K562 (cell line): ENCODE results near the gene CDC42EP3. TPM values are rescaled to one million over a fixed set of nuclear protein-coding genes. Genes with fewer than 3 reads are reported as not detected.

Experiments
- ATAC-seq: fragments of 200-7000 bp; cut with Tn5 transposase; 3 replicates; pipeline ENCODE4 v1.9.1; 2020; ENCODE audit warnings: moderate library complexity
- BruUV-seq: library from RNA; stranded (reverse); fragments of 400-500 nt; replicated peaks from 2 replicates; lab custom pipeline; 2021; lab: Mats Ljungman, UMichigan
- CTCF ChIA-PET: fragments of 300-600 bp; formaldehyde crosslinking; extraction: SDS; loops from one replicate; lab custom pipeline; 2021; ENCODE audit warnings: low intra/inter-chr PET ratio; lab: Yijun Ruan, JAX
- POLR2A ChIA-PET: fragments of 300-600, 350-650 bp; sonication (Branson Sonifier 250); formaldehyde crosslinking; extraction: SDS; loops from one replicate; lab custom pipeline; 2021; ENCODE audit warnings: antibody characterized with exemption, inconsistent platforms; lab: Yijun Ruan, JAX
- DNase-seq, 4 experiments: peaks; one replicate each; pipeline versions ENCODE4 v3.0.0 to v3.0.0-alpha.2; 2011 to 2018; ENCODE audit warnings: low spot score in 3 of 4, mixed read lengths in 3 of 4; ENCODE audit errors: extremely low read depth in 1 of 4
- FAIRE-seq: peaks from 2 replicates; lab custom pipeline; 2011; peaks lifted over from hg19 to GRCh38; lab: Jason Lieb, UNC
- H2AFZ ChIP-seq: 2 replicates; pipeline ENCODE4 v1.6.0; 2011; ENCODE audit warnings: low read depth, low read length, control low read depth, inconsistent platforms
- H3K27ac ChIP-seq: fragments of 200-600 bp; 3 replicates; pipeline ENCODE4 v1.8.0; 2011; ENCODE audit warnings: low read depth, mild to moderate bottlenecking, control low read depth, inconsistent platforms, low read length, moderate library complexity, mixed read lengths; ENCODE audit errors: extremely low read depth
- H3K27me3 ChIP-seq, 2 experiments: fragments of 300-600 bp in 1 of 2; 2 replicates in 1 of 2; 3 replicates in 1 of 2; pipeline versions ENCODE4 v1.6.0 to v1.8.0; 2011; ENCODE audit warnings: inconsistent platforms in 2 of 2, low read length in 2 of 2, mild to moderate bottlenecking in 1 of 2, mixed read lengths in 1 of 2, moderate library complexity in 1 of 2; ENCODE audit not compliant: control insufficient read depth in 2 of 2, insufficient read depth in 2 of 2
- H3K36me3 ChIP-seq: fragments of 300-600 bp; 3 replicates; pipeline ENCODE4 v1.8.0; 2011; ENCODE audit warnings: mild to moderate bottlenecking, low read length, inconsistent platforms; ENCODE audit not compliant: control insufficient read depth, insufficient read depth
- H3K4me1 ChIP-seq, 2 experiments: fragments of 200-600 bp in 1 of 2; replicated peaks in 1 of 2; 2 replicates in 1 of 2; 3 replicates in 1 of 2; pipeline versions ENCODE4 v1.5.1 to v1.8.0; 2011; ENCODE audit warnings: inconsistent platforms in 2 of 2, low read length in 2 of 2, mild to moderate bottlenecking in 1 of 2, mixed read lengths in 1 of 2, moderate library complexity in 1 of 2; ENCODE audit not compliant: control insufficient read depth in 2 of 2, insufficient read depth in 2 of 2
- H3K4me2 ChIP-seq: 2 replicates; pipeline ENCODE4 v1.6.1; 2011; ENCODE audit warnings: low read length, control low read depth, inconsistent platforms, mixed read lengths; ENCODE audit not compliant: insufficient read depth
- H3K4me3 ChIP-seq: fragments of 200-600 bp; sonication (generic), shearing (Covaris generic); 2 replicates; pipeline ENCODE4 v1.5.1; 2016; ENCODE audit warnings: control low read depth, inconsistent platforms
- H3K79me2 ChIP-seq: fragments of 200-600 bp; 3 replicates; pipeline ENCODE4 v1.8.0; 2011; ENCODE audit warnings: low read length, inconsistent platforms; ENCODE audit not compliant: control insufficient read depth, insufficient read depth
- H3K9ac ChIP-seq, 2 experiments: 2 replicates each; pipeline versions ENCODE4 v1.6.0 to v1.6.1; 2011; ENCODE audit warnings: low read depth in 2 of 2, low read length in 2 of 2, control low read depth in 1 of 2, inconsistent platforms in 1 of 2, mild to moderate bottlenecking in 1 of 2, mixed read lengths in 1 of 2; ENCODE audit not compliant: insufficient read depth in 1 of 2
- H3K9me1 ChIP-seq: one replicate; pipeline ENCODE4 v1.6.0; 2011; ENCODE audit warnings: inconsistent platforms, mild to moderate bottlenecking, low read length, moderate library complexity; ENCODE audit not compliant: control insufficient read depth, insufficient read depth
- H3K9me3 ChIP-seq: replicated peaks from 2 replicates; pipeline ENCODE4 v1.5.1; 2011; ENCODE audit warnings: low read depth, low read length, inconsistent platforms; ENCODE audit not compliant: control insufficient read depth, insufficient read depth
- H4K20me1 ChIP-seq: replicated peaks from 2 replicates; pipeline ENCODE4 v1.6.1; 2011; ENCODE audit warnings: low read length, inconsistent platforms, mixed read lengths; ENCODE audit not compliant: control insufficient read depth, insufficient read depth
- ARID1B ChIP-seq: fragments of 450-650 bp; IDR thresholded peaks from 2 replicates; pipeline ENCODE4 v1.6.1; 2016; ENCODE audit warnings: antibody characterized with exemption, mild to moderate bottlenecking, inconsistent platforms
- E2F5 ChIP-seq: sonication (generic); formaldehyde crosslinking; IDR thresholded peaks from 2 replicates; pipeline ENCODE4 v1.8.0; 2022; ENCODE audit warnings: mild to moderate bottlenecking, missing genetic modification reagents
- ELK1 ChIP-seq: sonication (generic); formaldehyde crosslinking; IDR thresholded peaks from 2 replicates; pipeline ENCODE4 v1.8.1; 2022; ENCODE audit warnings: missing genetic modification reagents
- ETV1 ChIP-seq: fragments of 450-650 bp; conservative IDR thresholded peaks from 2 replicates; pipeline ENCODE4 v1.6.1; 2016; ENCODE audit warnings: missing genetic modification characterization, control low read depth, low read depth, missing compliant biosample characterization
- HMGN3 ChIP-seq: IDR thresholded peaks from 2 replicates; pipeline ENCODE4 v1.6.1; 2011; ENCODE audit warnings: borderline replicate concordance, low read depth, mild to moderate bottlenecking, mixed read lengths, low read length; ENCODE audit not compliant: insufficient read length; ENCODE audit errors: extremely low read depth
- HMGXB4 ChIP-seq: sonication (generic); formaldehyde crosslinking; IDR thresholded peaks from 2 replicates; pipeline ENCODE4 v1.8.1; 2023; ENCODE audit warnings: mild to moderate bottlenecking, missing genetic modification reagents
- MCM5 ChIP-seq: fragments of 450-650 bp; IDR thresholded peaks from 2 replicates; pipeline ENCODE4 v1.6.1; 2016; ENCODE audit warnings: low read depth
- MNT ChIP-seq, 2 experiments: fragments of 450-650 bp; conservative IDR thresholded peaks; 2 replicates each; pipeline ENCODE4 v1.6.1; 2017; ENCODE audit warnings: mild to moderate bottlenecking in 2 of 2, moderate library complexity in 2 of 2
- MXI1 ChIP-seq: IDR thresholded peaks from 2 replicates; pipeline ENCODE4 v1.6.1; 2011; ENCODE audit warnings: low read depth, mild to moderate bottlenecking, improper control_type of control experiment, low read length
- NFXL1 ChIP-seq: fragments of 450-650 bp; formaldehyde crosslinking; IDR thresholded peaks from 2 replicates; pipeline ENCODE4 v1.4.0; 2021; ENCODE audit warnings: mild to moderate bottlenecking
- XRCC3 ChIP-seq: fragments of 450-650 bp; IDR thresholded peaks from 2 replicates; pipeline ENCODE4 v1.6.1; 2017; ENCODE audit warnings: mild to moderate bottlenecking, moderate library complexity
- YY1 ChIP-seq, 3 experiments: IDR thresholded peaks; 2 replicates each; pipeline ENCODE4 v1.6.1; 2011; ENCODE audit warnings: low read length in 2 of 3, mild to moderate bottlenecking in 2 of 3, moderate library complexity in 2 of 3, borderline replicate concordance in 1 of 3, control low read depth in 1 of 3, low read depth in 1 of 3; ENCODE audit not compliant: insufficient read depth in 3 of 3, insufficient replicate concordance in 2 of 3, control insufficient read depth in 1 of 3, insufficient read length in 1 of 3; ENCODE audit errors: extremely low read depth in 1 of 3
- ZKSCAN3 ChIP-seq: fragments of 250-450 bp; sonication (Bioruptor Pico); IDR thresholded peaks from 2 replicates; pipeline ENCODE4 v1.4.0; 2020
- ZNF41 ChIP-seq: fragments of 250-450 bp; sonication (Bioruptor Pico); conservative IDR thresholded peaks from 2 replicates; pipeline ENCODE4 v1.4.0; 2020; ENCODE audit warnings: mild to moderate bottlenecking
- ZNF586 ChIP-seq: fragments of 450-650 bp; formaldehyde crosslinking; conservative IDR thresholded peaks from 2 replicates; pipeline ENCODE4 v1.4.0; 2020; ENCODE audit warnings: mild to moderate bottlenecking, moderate library complexity
- WGBS: fragments of 100-300 bp; shearing (Covaris generic); methylation state at CpG from one replicate; pipeline ENCODE4 v1.1.6; 2016; ENCODE audit warnings: low coverage, mixed read lengths; ENCODE audit not compliant: insufficient coverage; ENCODE audit errors: missing lambda C conversion rate; 5-methylcytosine and 5-hydroxymethylcytosine counted together
- in situ Hi-C: fragments of 300-500 bp; cut with MboI; formaldehyde crosslinking; loops from 4 replicates; pipeline ENCODE4 v1.15.0; 2018; ENCODE audit warnings: inconsistent platforms, mixed read lengths
- intact Hi-C: fragments of 100-400 bp; cut with micrococcal nuclease; formaldehyde crosslinking; loops from 2 replicates; pipeline ENCODE4 v1.14.2; 2022
- polyA plus RNA-seq, 8 experiments: library from polyadenylated mRNA; depleted of rRNA in 4 of 8; stranded (reverse) in 5 of 8; unstranded in 3 of 8; fragments of >200 nt; fragmentation: Nextera tagmentation in 2 of 8; fragmentation: Illumina TruSeq in 1 of 8; extraction: Ambion mirVana in 2 of 8; extraction: Trizol in 1 of 8; gene quantifications; 2 replicates each; pipeline versions ENCODE4 v1.2.1 to v1.2.3, GENCODE V29; 2011 to 2014; ENCODE audit warnings: inconsistent platforms in 1 of 8, missing spikeins in 1 of 8
- total RNA-seq, 7 experiments: library from RNA; depleted of rRNA in 6 of 7; stranded (reverse); fragments of >200 nt in 6 of 7; fragmentation: Illumina TruSeq in 2 of 7; extraction: Trizol in 2 of 7; gene quantifications; 2 replicates each; pipeline versions ENCODE4 v1.2.1 to v1.2.3, GENCODE V29; 2011 to 2021; ENCODE audit warnings: low replicate concordance in 1 of 7

Gene CDC42EP3
- total and polyA plus RNA-seq, 9 of the 15 experiments (the other 6 are each of a cell fraction or from before 2014, with no cell fraction given): 0.72 to 6.4 (median 2.0) TPM

- intact Hi-C loops: no loop called here
- no peak overlapping the region for H3K9ac ChIP-seq
- 0% methylated on average over 1 of the region's 1 CpG for WGBS
- no peak overlapping the region for H3K27ac ChIP-seq
- H3K9me3 ChIP-seq: no peaks in the 10 kb centered on the region
- no peak overlapping the region for H2AFZ ChIP-seq
- TF ChIP-seq XRCC3 (no peak), HMGN3 (no peak), ZNF41 (CRISPR knock-in tag) (no peak), ZKSCAN3 (CRISPR knock-in tag) (no peak), ELK1 (no peak), E2F5 (CRISPR knock-in tag) (no peak), ETV1 (tag) (no peak), HMGXB4 (no peak), MXI1 (no peak), ZNF586 (CRISPR knock-in tag) (no peak), ARID1B (no peak), YY1 (IDR thresholded peaks at IDR 0.05; ENCODE audit: borderline replicate concordance in 1 of 3, control insufficient read depth in 1 of 3, extremely low read depth in 1 of 3, insufficient read depth in 3 of 3, insufficient read length in 1 of 3, insufficient replicate concordance in 2 of 3, low read depth in 1 of 3, low read length in 2 of 3) (no peak), MCM5 (no peak), MNT (conservative IDR thresholded peaks at IDR 0.05) (no peak), NFXL1 (CRISPR knock-in tag) (no peak)
- no peaks in the 10 kb centered on the region for H3K79me2 ChIP-seq
- no peak for ATAC-seq
- in situ Hi-C loops: no loop called here
- no peak for FAIRE-seq
- CTCF ChIA-PET: no interaction called here
- no peaks in the 10 kb centered on the region for H3K27me3 ChIP-seq
- H3K4me1 ChIP-seq: peaks cover 0 to 4% of the 10 kb centered on the region in 2 experiments; a peak in 2 of 5 replicates
- H3K4me3 ChIP-seq: no peak overlapping the region
- DNase-seq: no peak
- H4K20me1 ChIP-seq: no peaks in the 10 kb centered on the region
- POLR2A ChIA-PET: interaction anchor here (0.8 to 1.3 kb wide), 2 partner anchors 11 to 98 kb away, joined by 3 read pairs; no protein-coding TSS in a partner anchor
- BruUV-seq: no TSS peak
- no peaks in the 10 kb centered on the region for H3K9me1 ChIP-seq
- no peaks in the 10 kb centered on the region for H3K36me3 ChIP-seq
- H3K4me2 ChIP-seq: no peak overlapping the region
Measured at GRCh38 chr2:37621199-37621598, 50.2 kb downstream of the CDC42EP3 start.
